Measurements from ENCODE around the gene ABCB9.

The ABCB9 gene

GRCh38 chr12:122949816-122950675 lies 16.2 kb downstream of the ABCB9 start:
- no peak for TF ChIP-seq CTCF (IDR thresholded peaks at IDR 0.05)
- Mint-ChIP-seq H3K36me3 (ENCODE audit: low read depth) (no peaks in the 10 kb centered on the region), H3K4me1 (peaks cover 19% of the 10 kb centered on the region), H3K27ac (no peak overlapping the region), H3K4me3 (no peak overlapping the region), H3K9me3 (no peaks in the 10 kb centered on the region), H3K27me3 (ENCODE audit: low read depth, poor library complexity) (peaks cover 7% of the 10 kb centered on the region)
- no peak for DNase-seq

GRCh38 chr12:122949405-122949804 lies 16.9 kb downstream of the ABCB9 start:
- no peak for TF ChIP-seq CTCF (IDR thresholded peaks at IDR 0.05)
- Mint-ChIP-seq H3K27me3 (ENCODE audit: low read depth, poor library complexity) (peaks cover 7% of the 10 kb centered on the region), H3K4me3 (no peak overlapping the region), H3K9me3 (no peaks in the 10 kb centered on the region), H3K27ac (no peak overlapping the region), H3K36me3 (ENCODE audit: low read depth) (no peaks in the 10 kb centered on the region), H3K4me1 (peaks cover 21% of the 10 kb centered on the region)
- no peak for DNase-seq

GRCh38 chr12:122948605-122949004 lies 17.7 kb downstream of the ABCB9 start:
- Mint-ChIP-seq H3K27ac (no peak overlapping the region), H3K4me1 (peaks cover 28% of the 10 kb centered on the region)
- no peak for TF ChIP-seq CTCF (IDR thresholded peaks at IDR 0.05)

GRCh38 chr12:122947352-122947792 lies 18.9 kb downstream of the ABCB9 start:
- peak overlapping the region; percentile 57 for H3K27ac Mint-ChIP-seq
- H3K4me3 Mint-ChIP-seq = no peak overlapping the region
- H3K27me3 Mint-ChIP-seq (ENCODE audit: low read depth, poor library complexity) = peaks cover 7% of the 10 kb centered on the region
- H3K9me3 Mint-ChIP-seq = no peaks in the 10 kb centered on the region
- no peak for TF ChIP-seq CTCF (IDR thresholded peaks at IDR 0.05)
- DNase-seq = no peak
- H3K4me1 Mint-ChIP-seq = peaks cover 38% of the 10 kb centered on the region
- H3K36me3 Mint-ChIP-seq (ENCODE audit: low read depth) = no peaks in the 10 kb centered on the region

More at GRCh38 chr12:122948605-122949004, 17.7 kb downstream of the ABCB9 start:
- Mint-ChIP-seq H3K36me3 (ENCODE audit: low read depth) (no peaks in the 10 kb centered on the region), H3K9me3 (no peaks in the 10 kb centered on the region), H3K27me3 (ENCODE audit: low read depth, poor library complexity) (peaks cover 7% of the 10 kb centered on the region), H3K4me3 (no peak overlapping the region)
- DNase-seq = no peak

- no peak overlapping the region for H3K4me3 Mint-ChIP-seq
- H3K4me1 Mint-ChIP-seq = peaks cover 38% of the 10 kb centered on the region
- peaks cover 7% of the 10 kb centered on the region for H3K27me3 Mint-ChIP-seq (ENCODE audit: low read depth, poor library complexity)
- no peak for TF ChIP-seq CTCF (IDR thresholded peaks at IDR 0.05)
- DNase-seq = no peak
- no peaks in the 10 kb centered on the region for H3K36me3 Mint-ChIP-seq (ENCODE audit: low read depth)
- no peaks in the 10 kb centered on the region for H3K9me3 Mint-ChIP-seq
- peak overlapping the region; percentile 57 for H3K27ac Mint-ChIP-seq
These were observed 19.4 kb downstream of the ABCB9 start for GRCh38 chr12:122946690-122947341.

All from nephron progenitor cell (in vitro differentiated cells).